Upper lobe of left lung (tissue), 4 donors: ENCODE results near the gene LPCAT1.

Source experiments
- CTCF ChIP-seq, 6 experiments: fragments of 450-650 bp in 4 of 6; fragments of 200-600 bp in 2 of 6; sonication (generic) in 2 of 6; IDR thresholded peaks; one replicate each; pipeline ENCODE4 v1.5.1; 2016 to 2019; ENCODE audit warnings: antibody characterized with exemption in 6 of 6
- POLR2A ChIP-seq, 4 donors: fragments of 450-650 bp; IDR thresholded peaks; one replicate each; pipeline ENCODE4 v1.5.1; 2016 to 2017; ENCODE audit warnings: antibody characterized with exemption in 4 of 4, mild to moderate bottlenecking in 2 of 4

GRCh38 chr5:1525624-1526189 is 1.9 kb upstream of the LPCAT1 start:
- no peak for TF ChIP-seq CTCF (IDR thresholded peaks at IDR 0.05)
- no peak for TF ChIP-seq POLR2A (IDR thresholded peaks at IDR 0.05)
